CD4-positive, alpha-beta T cell treated with Interleukin-21 for 1 hour (primary cell): ENCODE measurements around the gene CDC27.
A peak's percentile ranks its signal among the peaks of the same experiment; 100 is the strongest.
"Not testable (repeated sequence)": the region's sequence is repeated elsewhere in the genome, so short reads cannot be mapped to it uniquely, and the experiment has no call there.

Experiments used
- DNase-seq: peaks from one replicate; pipeline ENCODE4 v3.0.0-alpha.2; 2020

CDC27 gene

DNA sequence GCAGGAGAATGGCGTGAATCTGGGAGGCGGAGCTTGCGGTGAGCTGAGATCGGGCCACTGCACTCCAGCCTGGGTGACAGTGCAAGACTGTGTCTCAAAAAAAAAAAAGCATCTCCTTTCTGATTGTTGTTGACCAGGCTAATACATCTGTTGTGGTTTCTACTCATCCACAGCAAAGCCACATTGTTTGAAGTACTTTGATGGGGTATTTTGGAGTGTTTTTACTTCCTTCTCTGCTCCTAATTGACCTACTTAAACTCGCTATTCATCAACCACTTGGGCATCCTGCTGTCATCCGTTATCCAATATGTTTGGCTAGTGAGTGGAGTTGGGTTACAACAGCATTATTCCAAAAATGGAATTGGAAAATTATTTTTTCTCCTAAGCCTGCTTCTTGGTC, 3.5 kb upstream of the CDC27 start:
- peak; percentile 48 for DNase-seq

DNA sequence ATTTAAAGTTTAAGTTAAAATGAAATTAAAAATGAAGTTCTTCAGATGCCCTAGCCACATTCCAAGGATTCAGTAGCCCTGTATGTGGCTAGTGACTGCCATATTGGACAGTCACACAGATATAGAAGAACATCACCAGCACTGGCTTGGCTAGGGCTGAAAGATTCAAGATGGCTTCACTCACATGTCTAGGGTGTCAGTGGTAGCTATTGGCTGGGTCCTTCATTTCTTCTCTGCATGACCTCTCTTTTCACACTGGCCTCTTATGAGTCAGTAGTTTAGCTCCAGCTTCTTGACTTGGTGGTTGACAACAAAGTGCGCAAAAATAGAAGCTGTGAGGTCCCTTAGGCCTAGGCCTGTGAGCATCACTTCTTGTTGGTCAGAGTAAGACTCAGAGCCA, 1.7 kb upstream of the CDC27 start:
- no peak for DNase-seq

DNA sequence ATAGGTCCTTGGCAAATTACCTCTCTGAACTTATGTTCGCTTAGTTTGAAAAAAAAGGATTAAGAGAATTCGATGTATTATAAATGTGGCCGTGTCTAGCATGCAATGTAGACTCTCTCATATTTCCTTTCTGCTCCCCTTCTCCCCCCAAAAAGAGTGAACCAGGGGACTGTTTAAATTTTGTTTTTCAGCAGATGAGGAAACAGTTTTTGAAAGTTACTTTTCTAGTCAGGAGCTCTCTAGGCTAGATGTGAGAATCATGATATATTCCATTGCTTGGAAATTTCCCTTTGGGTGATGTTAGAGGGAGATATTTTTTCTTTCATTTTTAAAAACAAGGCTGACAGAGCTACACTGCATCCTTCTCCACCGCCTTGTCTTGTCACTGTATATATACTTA, 1.1 kb upstream of the CDC27 start:
- DNase-seq, result no peak

DNA sequence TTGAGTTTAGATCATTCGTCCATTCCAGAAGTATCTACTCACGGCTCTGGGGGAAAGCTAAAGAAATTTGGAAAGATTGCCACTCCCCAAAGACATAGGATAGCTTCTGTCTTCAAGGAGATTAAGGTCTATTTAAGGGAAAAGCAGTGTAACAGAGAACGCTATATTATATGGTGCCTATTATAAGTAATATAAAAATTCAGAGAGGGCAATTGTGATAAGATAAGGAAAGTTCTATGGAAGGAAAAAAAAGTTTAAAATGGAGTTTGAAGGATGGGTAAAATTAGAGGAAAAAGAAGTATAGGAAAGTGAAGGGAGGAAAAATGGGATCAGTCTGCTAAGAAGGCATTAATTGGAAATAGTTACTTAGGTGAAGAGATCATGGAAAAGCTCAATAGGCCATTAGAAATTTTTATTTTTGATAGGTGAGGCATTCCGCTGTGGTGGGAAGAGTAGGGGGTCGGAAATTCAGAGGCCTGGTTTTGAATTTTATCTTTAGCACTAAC, 690 bp upstream of the CDC27 start:
- DNase-seq, result no peak

DNA sequence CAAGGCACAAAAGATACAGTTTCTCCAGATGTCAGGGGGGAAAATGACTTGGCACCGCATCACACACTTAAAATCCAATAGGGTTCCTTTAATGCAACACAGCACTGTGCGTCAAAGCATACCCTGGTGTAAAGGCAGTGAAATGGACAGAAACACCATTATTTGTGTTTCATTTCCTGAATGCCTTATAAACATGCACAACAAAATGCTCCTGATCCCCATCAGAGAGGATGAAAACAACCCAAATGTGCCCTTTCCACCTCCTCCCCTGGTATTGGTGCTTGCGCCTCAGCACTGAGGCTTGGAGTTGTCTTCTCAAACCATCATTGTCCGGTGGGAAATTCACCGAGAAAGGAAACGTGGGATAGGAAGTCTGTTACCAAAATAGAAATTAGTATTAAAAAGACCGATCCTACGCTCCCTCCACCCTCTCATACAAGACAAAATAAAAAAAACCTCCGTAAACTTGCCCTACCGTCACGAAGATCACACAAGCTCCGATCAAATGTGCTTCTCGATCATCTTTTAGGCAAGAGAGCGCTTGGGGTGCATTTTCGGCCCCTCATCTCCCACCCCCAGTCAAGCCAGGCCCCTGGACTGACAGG, 722 bp downstream of the CDC27 start:
- DNase-seq, result peak; percentile 22

DNA sequence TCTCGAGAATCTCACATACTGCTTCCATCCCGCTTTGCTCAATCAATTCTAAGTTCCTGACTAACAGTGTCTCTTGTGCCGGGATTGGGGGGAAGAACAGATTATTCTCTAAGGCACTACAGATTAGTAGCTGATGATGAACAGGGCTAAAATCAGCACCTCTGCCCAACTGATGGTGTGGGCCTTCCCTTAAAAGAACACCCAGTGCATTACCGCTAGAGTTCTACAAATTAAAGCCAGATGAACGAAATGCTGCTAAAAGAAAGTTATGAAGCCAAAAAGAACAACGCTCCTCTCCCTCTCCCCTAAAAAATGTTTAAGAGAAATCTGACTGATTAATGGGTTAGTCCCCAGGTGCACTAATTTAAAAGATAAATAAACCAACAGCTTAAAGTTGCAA, 4.4 kb downstream of the CDC27 start:
- no peak for DNase-seq

DNA sequence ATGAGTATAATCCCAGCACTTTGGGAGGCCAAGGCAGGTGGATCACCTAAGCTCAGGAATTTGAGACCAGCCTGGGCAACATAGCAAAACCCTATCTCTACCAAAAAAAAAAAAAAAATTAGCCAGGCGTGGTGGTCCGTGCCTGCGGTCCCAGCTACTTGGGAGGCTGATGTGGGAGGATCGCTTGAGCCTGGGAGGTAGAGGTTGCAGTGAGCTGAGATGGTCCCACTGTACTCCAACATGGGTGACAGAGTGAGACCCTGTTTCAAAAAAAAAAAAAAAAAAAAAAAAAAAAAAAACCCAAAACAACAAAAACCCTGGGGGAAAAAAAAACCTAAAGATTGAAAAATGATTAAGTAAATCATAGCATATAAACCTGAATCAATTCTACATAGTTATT, 8.1 kb downstream of the CDC27 start:
- not testable (repeated sequence) for DNase-seq

DNA sequence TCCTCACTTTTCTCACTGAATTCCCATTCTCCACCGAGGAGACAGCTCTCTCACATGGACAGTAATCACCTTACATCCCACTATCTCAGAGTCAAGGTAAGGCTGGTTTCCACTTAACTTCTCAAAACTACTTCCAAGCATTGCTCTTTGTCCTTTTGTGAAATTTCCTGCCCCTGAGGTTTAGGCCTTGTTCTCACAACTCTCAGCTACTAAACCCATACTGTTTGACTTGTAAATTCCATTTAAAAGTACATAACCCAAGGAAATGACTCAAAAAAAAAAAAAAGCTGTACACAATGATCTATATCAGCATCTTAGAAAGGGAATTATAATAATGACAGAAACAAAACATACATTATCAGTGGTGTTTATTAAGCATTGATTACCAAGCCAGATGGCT, 8.8 kb downstream of the CDC27 start:
- DNase-seq, result no peak

DNA sequence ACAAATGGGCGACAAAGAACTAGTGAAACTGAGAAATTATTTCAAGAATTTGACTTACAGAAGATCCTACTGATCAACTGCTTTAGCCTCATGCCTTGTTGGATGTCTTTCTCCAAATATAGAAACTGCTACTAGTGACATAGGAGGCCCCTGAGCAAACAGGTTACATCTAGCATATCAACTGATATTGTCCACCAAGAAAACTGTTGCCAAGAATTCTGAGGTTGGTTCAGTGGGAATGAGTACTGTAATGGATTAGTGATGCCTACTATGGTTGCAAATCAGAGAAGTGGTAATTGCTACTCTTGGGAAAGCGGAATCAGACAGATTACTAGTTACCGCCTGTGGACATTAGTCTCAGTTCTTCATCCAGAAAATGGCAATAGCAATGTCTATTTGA, 10.0 kb downstream of the CDC27 start:
- no peak for DNase-seq

DNA sequence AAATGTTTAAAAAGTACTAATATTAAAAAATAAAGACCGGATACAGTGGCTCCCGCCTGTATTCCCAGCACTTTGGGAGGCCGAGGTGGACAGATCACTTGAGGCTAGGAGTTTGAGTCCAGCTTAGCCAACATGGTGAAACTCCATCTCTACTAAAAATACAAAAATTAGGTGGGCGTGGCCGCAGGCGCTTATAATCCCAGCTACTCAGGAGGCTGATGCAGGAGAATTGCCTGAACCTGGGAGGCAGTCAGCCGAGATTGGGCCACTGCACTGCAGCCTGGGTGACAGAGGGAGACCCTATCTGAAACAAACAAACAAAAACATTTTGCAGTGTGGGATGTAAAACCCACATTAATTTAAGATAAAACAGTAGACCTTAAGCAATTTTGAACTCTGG, 11.8 kb downstream of the CDC27 start:
- DNase-seq, result no peak

DNA sequence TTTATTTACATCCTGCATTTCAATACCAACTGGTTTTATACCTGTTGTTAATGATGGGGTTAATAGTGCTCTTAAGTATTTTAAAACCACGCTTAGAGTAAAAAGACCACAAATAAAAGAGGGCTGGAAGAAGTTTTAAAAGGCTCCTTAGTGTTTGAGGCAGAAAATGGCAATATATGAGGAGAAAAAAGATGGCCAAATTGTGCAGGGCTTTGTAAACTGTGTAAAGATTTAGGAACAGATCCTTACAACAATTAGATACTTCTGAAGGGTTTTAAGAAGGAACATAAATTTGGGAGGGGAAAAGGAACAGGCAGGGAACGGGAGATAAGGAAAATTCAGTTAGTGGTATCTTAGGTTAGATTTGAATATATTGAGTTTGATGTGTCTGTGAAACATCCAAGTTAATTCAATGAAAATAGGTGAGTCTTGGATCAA, 12.7 kb downstream of the CDC27 start:
- DNase-seq, result no peak

DNA sequence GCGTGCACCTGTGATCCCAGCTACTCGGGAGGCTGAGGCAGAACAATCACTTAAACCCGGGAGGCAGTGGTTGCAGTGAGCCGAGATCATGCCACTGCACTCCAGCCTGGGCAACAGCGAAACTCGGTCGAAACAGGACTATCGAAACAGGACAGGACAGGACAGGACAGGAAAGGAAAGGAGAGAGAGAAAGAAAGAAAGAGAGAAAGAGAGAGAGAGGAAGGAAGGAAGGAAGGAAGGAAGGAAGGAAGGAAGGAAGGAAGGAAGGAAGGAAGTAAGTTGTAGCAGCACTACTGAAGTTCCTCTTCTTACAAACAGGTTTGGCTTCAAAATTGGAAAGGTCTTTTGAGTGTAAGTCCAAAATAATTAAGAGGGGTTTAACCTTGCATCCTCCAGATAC, 14.3 kb downstream of the CDC27 start:
- not testable (repeated sequence) for DNase-seq

DNA sequence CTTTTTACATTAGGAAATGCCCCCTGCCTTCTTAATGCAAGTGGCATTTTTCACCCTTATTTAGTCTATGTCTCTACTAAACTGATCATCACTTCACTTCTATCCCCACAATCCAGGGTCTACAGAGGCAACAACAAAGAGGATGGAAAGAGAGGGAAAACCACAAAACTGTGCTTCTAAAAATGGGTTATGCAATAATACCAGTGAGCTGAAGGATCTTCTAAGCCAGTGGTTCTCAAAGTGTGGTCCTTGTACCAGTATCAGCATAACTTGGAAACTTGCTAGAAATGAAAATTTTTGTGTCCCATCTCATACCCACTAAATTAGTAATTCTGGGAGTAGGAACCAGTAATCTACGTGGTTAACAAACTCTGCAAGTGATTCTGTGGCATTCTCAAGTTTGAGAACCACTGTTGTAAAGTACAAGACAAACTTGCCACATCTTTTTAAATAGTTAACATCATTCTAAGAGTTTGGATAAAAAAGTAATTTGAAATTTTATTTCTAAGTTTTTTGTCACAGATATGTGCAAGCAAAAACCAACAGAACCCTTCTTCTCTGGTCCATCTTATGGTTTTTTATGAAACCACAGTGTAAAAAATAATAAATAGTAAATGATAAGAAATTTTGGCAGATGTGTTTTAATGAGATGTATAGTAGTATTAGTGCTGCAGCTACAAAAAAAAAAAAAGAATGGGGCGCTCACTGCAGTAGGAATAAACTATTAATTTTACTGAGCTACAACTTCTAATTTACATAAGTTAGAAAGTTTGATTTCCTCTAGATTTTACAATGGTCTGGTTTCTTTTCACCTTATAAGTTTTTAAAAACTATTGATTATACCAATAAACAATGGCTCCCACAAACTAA, 16.2 kb downstream of the CDC27 start:
- no peak for DNase-seq

DNA sequence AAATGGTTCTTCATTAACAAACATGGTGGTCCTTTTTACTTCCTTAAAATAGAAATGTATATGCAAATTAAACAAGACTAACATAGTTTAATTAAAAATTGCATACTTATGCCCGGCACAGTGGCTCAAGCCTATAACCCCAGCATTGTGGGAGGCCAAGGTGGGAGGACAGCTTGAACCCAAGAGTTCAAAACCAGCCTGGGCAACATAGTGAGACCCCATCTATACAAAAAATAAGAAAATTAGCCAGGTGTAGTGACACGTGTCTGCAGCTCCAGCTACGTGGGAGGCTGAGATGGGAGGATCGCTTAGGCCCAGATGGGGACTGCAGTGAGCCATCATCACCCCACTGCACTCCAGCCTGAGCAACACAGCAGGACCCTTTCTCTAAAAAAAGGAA, 18.4 kb downstream of the CDC27 start:
- DNase-seq, result no peak

DNA sequence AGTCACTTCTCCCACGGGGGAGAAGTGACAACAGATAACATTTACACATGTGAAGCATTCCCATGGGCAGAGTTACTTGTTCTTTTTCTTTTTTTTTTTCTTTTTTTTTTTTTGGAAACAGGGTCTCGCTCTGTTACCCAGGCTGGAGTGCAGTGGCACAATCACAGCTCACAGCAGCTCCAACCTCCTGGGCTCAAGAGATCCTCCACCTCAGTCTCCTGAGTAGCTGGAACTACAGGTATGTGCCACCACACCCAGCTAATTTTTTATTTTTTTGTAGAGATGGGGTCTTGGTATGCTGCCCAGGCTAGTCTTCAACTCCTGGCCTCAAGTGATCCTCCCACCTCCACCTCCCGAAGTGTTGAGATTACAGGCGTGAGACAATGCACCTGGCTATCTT, 20.2 kb downstream of the CDC27 start:
- DNase-seq, result not testable (repeated sequence)

DNA sequence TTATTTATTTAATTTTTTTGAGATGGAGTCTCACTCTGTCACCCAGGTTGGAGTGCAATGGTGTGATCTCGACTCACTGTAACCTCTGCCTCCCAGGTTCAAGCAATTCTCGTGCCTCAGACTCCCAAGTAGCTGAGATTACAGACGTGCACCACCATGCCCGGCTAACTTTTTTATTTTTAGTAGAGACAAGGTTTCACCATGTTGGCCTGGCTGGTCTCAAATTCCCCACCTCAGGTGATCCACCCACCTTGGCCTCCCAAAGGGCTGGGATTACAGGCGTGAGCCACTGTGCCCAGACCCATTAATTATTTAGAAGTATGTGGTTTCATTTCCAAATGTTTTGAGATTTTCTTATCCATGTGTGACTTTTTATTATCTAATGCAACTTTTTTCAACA, 22.2 kb downstream of the CDC27 start:
- DNase-seq, result not testable (repeated sequence)

DNA sequence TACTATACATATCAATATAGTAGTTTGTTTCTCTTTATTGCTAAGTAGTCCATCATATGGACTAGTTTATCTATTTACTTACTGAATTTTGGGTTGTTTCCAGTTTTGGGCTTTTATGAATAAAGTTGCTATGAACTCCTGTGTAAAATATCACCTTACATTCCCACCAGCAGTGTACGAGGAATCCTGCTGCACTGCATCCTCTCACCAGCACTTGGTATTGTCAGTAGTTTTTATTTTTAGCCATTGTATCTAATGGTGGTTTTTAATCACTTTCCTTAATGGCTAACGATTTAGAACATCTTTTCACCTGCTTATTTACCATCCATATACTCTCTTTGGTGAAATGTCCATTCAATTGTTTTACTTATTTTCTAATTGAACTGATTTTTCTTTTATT, 24.0 kb downstream of the CDC27 start:
- no peak for DNase-seq

DNA sequence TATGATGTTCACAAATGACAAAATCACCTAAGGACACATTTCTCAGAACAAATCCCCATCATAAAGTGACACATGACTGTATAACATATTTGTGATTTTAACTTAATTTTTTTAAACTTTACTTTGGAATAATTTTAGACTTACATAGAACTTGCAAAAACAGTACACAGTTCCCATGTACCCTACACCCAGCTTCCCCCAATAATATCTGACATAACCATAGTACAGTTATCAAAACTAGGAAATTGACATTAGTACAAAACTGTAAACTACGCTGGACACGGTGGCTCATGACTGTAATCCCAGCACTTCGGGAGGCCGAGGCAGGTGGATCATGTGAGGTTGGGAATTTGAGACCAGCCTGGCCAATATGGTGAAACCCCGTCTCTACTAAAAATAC, 24.8 kb downstream of the CDC27 start:
- DNase-seq, result no peak

DNA sequence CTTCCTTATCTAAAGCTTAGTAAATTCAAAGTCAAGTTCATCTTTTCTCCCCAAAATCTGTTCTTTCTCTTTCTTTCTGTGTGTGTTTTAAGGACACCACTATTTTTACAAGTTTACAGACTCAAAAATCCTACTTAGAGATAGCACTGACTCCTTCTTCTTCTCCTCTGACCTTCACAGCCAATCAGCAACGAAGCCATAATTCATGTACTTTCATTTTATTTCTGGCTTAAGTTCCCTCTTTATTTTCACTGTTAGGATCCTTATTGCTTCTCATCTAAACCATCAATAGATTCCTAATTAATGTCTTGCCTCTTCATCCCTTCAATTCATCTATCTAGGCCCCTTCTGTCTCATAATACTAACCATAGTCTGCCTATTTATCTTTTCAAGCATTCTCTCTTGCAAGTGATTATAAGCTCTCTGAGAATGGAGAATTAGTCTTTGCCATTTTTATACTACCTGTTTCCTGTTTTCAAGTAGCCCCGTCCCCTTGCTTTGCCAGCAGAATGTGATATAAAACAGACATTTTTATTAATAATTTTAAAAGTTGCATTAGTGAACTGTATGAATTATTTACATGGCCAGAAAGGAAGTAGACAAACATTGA, 27.0 kb downstream of the CDC27 start:
- DNase-seq, result no peak

DNA sequence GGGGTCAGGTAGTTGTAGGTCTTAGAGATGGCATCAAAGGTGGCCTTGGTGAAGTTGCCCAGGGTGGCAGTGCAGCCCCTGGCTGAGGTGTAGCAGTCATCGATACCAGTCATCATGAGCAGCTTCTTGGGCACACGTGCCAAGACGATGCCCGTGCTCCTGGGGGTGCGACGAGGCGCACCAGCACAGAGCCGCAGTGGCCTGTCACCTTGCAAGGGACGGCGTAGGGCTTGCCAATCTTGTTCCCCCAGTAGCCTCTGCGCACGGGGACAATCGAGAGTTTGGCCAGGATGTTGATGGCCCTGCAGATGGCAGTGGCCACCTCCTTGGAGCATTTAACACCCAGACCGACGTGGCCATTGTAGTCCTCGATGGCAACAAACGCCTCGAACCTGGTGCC, 29.8 kb downstream of the CDC27 start:
- DNase-seq, result no peak

DNA sequence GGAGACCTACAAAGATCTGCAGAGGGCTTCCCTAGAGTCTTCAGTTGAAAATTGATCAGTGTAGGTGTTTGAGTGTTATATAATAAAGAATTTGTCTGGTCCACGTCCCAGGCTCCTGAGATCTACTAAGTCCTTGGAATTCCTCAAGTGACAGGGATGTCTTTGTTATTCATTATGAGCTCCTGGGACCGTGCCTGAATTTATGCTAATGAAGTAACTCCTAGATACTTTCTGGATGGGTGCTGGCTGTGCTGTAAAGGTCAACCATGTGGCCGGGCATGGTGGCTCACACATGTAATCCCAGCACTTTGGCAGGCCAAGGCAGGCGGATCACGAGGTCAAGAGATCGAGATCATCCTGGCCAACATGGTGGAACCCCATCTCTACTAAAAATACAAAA, 43.7 kb downstream of the CDC27 start:
- no peak for DNase-seq

DNA sequence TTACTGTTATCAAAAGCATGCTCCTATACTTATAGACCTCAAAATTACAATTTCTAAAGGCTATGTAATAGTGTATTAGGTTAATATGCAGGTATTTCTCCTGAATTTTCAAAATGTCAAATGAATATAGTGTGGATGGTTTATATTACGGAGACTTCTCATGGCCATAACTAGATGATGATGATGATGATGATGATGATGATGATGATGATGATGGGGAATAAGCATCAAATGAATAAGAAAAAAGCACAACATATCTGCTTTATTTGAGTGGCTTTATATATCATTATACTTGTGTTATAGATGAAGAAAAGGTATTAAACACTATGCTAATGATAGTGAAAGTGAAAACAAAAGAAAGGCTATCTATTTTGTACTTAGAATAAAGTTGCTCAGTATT, 53.9 kb downstream of the CDC27 start:
- no peak for DNase-seq

DNA sequence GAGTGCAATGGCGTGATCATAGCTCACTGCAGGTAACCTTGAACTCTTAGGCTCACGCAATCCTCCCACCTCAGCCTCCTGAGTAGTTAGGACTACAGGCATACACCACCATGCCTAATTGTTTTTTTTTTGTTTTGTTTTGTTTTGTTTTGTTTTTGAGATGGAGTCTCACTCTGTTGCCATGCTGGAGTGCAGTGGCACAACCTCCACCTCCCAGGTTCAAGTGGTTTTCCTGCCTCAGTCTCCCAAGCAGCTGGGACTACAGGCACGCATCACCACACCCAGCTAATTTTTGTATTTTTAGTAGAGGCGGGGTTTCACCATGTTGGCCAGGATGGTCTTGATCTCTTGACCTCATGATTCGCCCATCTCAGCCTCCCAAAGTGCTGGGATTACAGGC, 54.7 kb downstream of the CDC27 start:
- not testable (repeated sequence) for DNase-seq

DNA sequence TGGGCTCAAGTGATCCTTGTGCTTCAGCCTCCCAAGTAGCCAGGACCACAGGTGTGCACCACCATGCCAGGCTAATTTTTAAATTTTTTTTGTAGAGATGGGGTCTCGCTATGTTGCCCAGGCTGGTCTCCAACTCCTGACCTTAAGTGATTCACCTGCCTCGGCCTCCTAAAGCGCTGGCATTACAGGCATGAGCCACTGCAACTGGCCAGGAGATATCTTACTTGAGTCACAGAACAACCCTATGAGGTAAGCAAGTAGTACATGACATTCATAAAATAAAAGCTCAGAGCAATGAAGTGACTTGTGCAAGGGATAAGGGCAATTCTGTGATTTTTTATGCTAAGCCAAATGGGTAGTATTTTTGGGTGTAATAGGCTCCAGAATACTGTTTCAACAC, 57.3 kb downstream of the CDC27 start:
- no peak for DNase-seq
